ENCODE results near the gene PFAS. TPM values are rescaled to one million over a fixed set of nuclear protein-coding genes. Genes with fewer than 3 reads are reported as not detected.

PFAS gene
- total RNA-seq, 1 experiment from 2014 or later, result 246 TPM

GRCh38 chr17:8226536-8227237 lies 22.4 kb upstream of the PFAS start (continued):
- no peak for TF ChIP-seq ZSCAN18 (CRISPR knock-in tag; IDR thresholded peaks at IDR 0.05)
- TF ChIP-seq NFE2L1 (CRISPR knock-in tag; IDR thresholded peaks at IDR 0.05), result no peak
- TF ChIP-seq ETV6 (CRISPR knock-in tag; IDR thresholded peaks at IDR 0.05), result peak; percentile 74; the same call in 1 of the 2 replicates
- TF ChIP-seq USF2 (CRISPR knock-in tag; IDR thresholded peaks at IDR 0.05), result no peak
- no peak for TF ChIP-seq ZBTB21 (CRISPR knock-in tag; IDR thresholded peaks at IDR 0.05; ENCODE audit: borderline replicate concordance)
- TF ChIP-seq CREB1 (CRISPR knock-in tag; IDR thresholded peaks at IDR 0.05), result 0 out of 2 replicates have a peak, but pooled peaks have one; percentile 31
- no peak for TF ChIP-seq GTF2I (CRISPR knock-in tag; conservative IDR thresholded peaks at IDR 0.05)
- TF ChIP-seq AFF4 (CRISPR knock-in tag; IDR thresholded peaks at IDR 0.05; ENCODE audit: borderline replicate concordance), result no peak; the same call in 1 of the 2 replicates
- TF ChIP-seq AR (CRISPR knock-in tag; IDR thresholded peaks at IDR 0.05), result peak; percentile 91
- no peak for TF ChIP-seq SMAD3 (CRISPR knock-in tag; IDR thresholded peaks at IDR 0.05; ENCODE audit: borderline replicate concordance)
- TF ChIP-seq MXD4 (CRISPR knock-in tag; IDR thresholded peaks at IDR 0.05; ENCODE audit: borderline replicate concordance), result no peak
- TF ChIP-seq, protein P1, sequence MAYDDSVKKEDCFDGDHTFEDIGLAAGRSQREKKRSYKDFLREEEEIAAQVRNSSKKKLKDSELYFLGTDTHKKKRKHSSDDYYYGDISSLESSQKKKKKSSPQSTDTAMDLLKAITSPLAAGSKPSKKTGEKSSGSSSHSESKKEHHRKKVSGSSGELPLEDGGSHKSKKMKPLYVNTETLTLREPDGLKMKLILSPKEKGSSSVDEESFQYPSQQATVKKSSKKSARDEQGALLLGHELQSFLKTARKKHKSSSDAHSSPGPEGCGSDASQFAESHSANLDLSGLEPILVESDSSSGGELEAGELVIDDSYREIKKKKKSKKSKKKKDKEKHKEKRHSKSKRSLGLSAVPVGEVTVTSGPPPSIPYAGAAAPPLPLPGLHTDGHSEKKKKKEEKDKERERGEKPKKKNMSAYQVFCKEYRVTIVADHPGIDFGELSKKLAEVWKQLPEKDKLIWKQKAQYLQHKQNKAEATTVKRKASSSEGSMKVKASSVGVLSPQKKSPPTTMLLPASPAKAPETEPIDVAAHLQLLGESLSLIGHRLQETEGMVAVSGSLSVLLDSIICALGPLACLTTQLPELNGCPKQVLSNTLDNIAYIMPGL (CRISPR knock-in tag; IDR thresholded peaks at IDR 0.05), result peak; percentile 99
- TF ChIP-seq ATF2 (CRISPR knock-in tag; IDR thresholded peaks at IDR 0.05; ENCODE audit: borderline replicate concordance, low read depth), result no peak
- TF ChIP-seq IRF1 (CRISPR knock-in tag; IDR thresholded peaks at IDR 0.05), result 0 out of 2 replicates have a peak, but pooled peaks have one; percentile 22
- TF ChIP-seq TEAD4 (CRISPR knock-in tag; IDR thresholded peaks at IDR 0.05), result 0 out of 2 replicates have a peak, but pooled peaks have one; percentile 29
- TF ChIP-seq E2F5 (CRISPR knock-in tag; IDR thresholded peaks at IDR 0.05), result no peak
- no peak for TF ChIP-seq RELA (CRISPR knock-in tag; IDR thresholded peaks at IDR 0.05; ENCODE audit: borderline replicate concordance)
- no peak for TF ChIP-seq ZNF317 (CRISPR knock-in tag; IDR thresholded peaks at IDR 0.05; ENCODE audit: borderline replicate concordance, low read depth)
- peak; percentile 49; the same call in 1 of the 2 replicates for TF ChIP-seq OVOL2 (CRISPR knock-in tag; IDR thresholded peaks at IDR 0.05; ENCODE audit: borderline replicate concordance)
- TF ChIP-seq, protein P2, sequence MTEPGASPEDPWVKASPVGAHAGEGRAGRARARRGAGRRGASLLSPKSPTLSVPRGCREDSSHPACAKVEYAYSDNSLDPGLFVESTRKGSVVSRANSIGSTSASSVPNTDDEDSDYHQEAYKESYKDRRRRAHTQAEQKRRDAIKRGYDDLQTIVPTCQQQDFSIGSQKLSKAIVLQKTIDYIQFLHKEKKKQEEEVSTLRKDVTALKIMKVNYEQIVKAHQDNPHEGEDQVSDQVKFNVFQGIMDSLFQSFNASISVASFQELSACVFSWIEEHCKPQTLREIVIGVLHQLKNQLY (CRISPR knock-in tag; IDR thresholded peaks at IDR 0.05), result 0 out of 2 replicates have a peak, but pooled peaks have one; percentile 24
- peak; percentile 87 for TF ChIP-seq CDX4 (CRISPR knock-in tag; IDR thresholded peaks at IDR 0.05; ENCODE audit: borderline replicate concordance)

All from WTC11 (cell line).